IPS DF 6.9 (cell line): ENCODE results near the gene KLHL29.

Source experiments
- DNase-seq: peaks from one replicate; pipeline ENCODE4 v3.0.0-alpha.2; 2013; ENCODE audit warnings: low read depth, low spot score
- H3K27ac ChIP-seq: one replicate; pipeline ENCODE4 v1.5.1; 2013; ENCODE audit warnings: low read length, control low read depth
- H3K27me3 ChIP-seq: 2 replicates; pipeline ENCODE4 v1.6.1; 2013; ENCODE audit warnings: mild to moderate bottlenecking, low read length; ENCODE audit not compliant: control insufficient read depth, insufficient read depth
- H3K36me3 ChIP-seq: 2 replicates; pipeline ENCODE4 v1.6.1; 2013; ENCODE audit warnings: low read length; ENCODE audit not compliant: control insufficient read depth, insufficient read depth
- H3K4me1 ChIP-seq: 2 replicates; pipeline ENCODE4 v1.6.1; 2013; ENCODE audit warnings: low read length; ENCODE audit not compliant: control insufficient read depth, insufficient read depth
- H3K4me3 ChIP-seq: 2 replicates; pipeline ENCODE4 v1.5.1; 2013; ENCODE audit warnings: mild to moderate bottlenecking, low read length
- H3K9me3 ChIP-seq: 2 replicates; pipeline ENCODE4 v1.6.1; 2013; ENCODE audit warnings: low read length, inconsistent platforms; ENCODE audit not compliant: control insufficient read depth, insufficient read depth
- WGBS: extraction: QIAGEN DNeasy Blood & Tissue Kit; methylation state at CpG from one replicate; pipeline ENCODE4 v1.1.7; 2013; ENCODE audit warnings: mixed read lengths, missing lambda C conversion rate; ENCODE audit not compliant: insufficient read length, insufficient coverage; 5-methylcytosine and 5-hydroxymethylcytosine counted together

Gene KLHL29

DNA sequence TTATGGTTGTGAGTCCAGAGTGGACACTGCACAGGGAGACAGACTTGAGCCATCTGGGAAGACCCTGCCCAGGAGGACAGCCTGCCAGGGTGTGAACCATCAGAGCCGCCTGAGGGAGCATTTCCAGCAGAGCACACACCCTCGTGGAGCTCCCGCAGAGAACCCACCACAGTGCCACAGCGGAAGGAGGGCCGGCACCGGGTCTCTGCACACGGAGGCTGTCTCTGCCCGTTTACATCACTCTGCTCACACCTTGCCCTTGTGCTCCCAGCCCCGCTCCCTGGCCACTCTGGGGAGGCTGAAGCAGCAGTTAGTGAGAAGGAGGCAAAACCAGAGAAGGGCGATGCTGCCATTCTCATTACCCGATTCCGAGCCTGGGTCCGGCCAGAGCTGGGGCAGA lies 161.9 kb downstream of the KLHL29 start:
- Histone ChIP-seq H3K4me3 (no peak overlapping the region), H3K4me1 (peaks cover 3% of the 10 kb centered on the region; the same call in 1 of the 2 replicates), H3K27me3 (no peaks in the 10 kb centered on the region), H3K9me3 (no peaks in the 10 kb centered on the region), H3K27ac (no peak overlapping the region), H3K36me3 (no peaks in the 10 kb centered on the region)
- no peak for DNase-seq
- WGBS, result no CpG with 5 or more reads among the region's 13 CpGs

DNA sequence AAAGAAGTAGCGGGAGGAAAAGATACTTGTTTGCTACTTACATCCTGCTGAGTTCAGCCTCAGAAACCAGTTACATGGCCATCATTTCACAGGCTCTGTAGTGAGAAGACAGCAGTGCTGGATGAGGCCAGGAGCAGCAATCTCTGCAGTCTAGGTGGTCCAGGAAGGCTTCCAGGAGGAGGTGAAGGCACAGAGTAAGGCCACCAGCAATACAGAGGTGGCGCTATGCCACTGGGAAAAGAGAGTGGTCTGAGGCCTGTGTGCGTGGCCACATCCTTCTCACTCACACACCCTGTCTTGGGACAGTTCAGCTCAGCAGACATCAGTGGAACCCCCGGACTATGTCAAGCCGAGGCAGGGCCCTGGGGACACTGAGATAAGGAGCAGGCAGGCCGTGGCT lies 162.7 kb downstream of the KLHL29 start:
- Histone ChIP-seq H3K27ac (no peak overlapping the region), H3K36me3 (no peaks in the 10 kb centered on the region), H3K4me1 (peaks cover 3% of the 10 kb centered on the region; the same call in 1 of the 2 replicates), H3K4me3 (no peak overlapping the region), H3K9me3 (no peaks in the 10 kb centered on the region), H3K27me3 (no peaks in the 10 kb centered on the region)
- DNase-seq, result no peak
- WGBS, result no CpG with 5 or more reads among the region's 6 CpGs

DNA sequence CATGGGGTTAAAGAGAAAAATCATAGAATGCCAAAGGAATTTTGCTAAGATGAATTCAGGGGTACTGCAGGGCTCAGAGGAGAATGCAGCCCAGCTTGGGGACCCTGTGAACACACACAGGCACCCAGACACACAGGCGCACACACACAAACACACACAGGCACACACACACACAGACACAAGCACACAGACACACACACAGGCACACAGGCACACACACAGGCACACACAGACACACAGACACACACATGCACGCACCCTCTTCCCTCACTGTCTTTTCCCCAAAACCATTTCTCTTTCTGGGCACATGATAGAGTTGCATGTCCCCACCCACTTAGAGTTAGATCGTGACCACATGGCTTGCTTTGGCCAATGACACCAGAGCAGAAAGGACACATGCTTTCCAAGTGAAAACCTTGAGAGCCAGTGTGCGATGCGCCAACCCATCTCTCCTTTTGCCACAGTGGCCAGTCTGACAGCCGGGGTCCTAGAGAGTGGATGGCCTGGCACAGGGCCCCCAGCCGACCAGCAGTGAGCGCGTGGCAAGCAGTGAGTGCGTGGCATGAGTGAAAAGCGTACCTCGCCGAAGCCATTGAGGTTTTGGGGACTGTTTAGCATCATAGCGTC lies 163.3 kb downstream of the KLHL29 start:
- no peaks in the 10 kb centered on the region for H3K9me3 ChIP-seq
- no peaks in the 10 kb centered on the region for H3K27me3 ChIP-seq
- WGBS, result no CpG with 5 or more reads among the region's 14 CpGs
- DNase-seq, result no peak
- no peaks in the 10 kb centered on the region for H3K36me3 ChIP-seq
- H3K27ac ChIP-seq, result no peak overlapping the region
- H3K4me1 ChIP-seq, result peaks cover 3% of the 10 kb centered on the region; the same call in 1 of the 2 replicates
- H3K4me3 ChIP-seq, result no peak overlapping the region

DNA sequence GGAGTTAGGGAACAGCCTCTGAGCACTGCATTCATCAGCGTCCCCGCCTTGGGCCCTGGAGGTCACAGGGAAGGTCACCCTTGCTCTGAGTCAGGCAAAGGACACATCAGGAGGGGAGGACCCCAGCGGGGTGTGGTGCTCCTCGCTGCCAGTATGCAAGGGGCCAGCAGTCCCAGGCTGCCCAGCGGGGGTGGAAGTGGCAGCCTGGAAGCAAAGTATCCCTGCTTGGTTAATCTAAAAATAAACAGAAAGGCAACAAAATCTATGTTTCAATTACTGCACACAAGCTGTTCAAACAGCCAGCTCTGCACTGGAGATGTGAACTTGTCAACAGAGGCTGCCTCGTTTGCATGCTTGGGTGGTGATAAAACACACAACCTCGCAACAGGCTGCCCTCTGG lies 164.1 kb downstream of the KLHL29 start:
- Histone ChIP-seq H3K36me3 (no peaks in the 10 kb centered on the region), H3K9me3 (no peaks in the 10 kb centered on the region), H3K4me3 (no peak overlapping the region), H3K4me1 (peaks cover 3% of the 10 kb centered on the region; the same call in 1 of the 2 replicates), H3K27me3 (no peaks in the 10 kb centered on the region), H3K27ac (no peak overlapping the region)
- WGBS, result no CpG with 5 or more reads among the region's 7 CpGs
- no peak for DNase-seq

DNA sequence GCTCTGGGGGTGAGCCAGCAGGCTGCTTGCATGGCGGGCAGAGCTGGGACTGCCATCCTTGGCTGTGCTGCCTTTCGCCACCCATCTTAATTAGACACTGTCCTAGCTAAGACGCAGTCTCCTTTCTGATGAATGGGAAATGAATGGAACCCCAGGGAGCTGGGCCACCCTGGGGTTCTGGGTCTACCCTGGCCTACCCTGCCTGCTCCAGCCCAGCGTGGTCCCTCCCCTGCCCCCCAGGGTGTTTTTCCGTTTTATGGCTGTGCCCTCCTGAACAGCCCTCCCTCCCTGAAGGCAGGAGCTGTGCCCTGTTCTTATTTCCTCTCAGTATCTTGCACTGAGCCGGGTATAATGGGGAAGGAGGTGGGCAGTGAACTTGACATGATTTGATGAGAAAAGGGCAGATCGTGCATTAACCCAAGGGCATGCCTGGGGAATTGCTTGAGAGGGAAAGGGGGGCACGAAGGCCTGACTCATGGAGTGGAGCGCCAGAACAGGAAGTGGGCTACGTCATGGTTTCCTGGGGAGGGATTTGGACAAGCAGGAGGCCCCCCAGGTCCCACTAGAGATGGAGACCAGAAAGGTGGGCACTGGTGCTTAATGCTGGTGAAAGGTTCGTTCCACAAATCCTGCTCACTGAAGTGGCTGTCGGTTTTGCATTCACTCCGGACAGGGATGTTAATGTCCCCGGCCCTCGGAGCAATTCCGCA lies 165.0 kb downstream of the KLHL29 start:
- H3K4me3 ChIP-seq, result no peak overlapping the region
- H3K27ac ChIP-seq, result no peak overlapping the region
- no peaks in the 10 kb centered on the region for H3K27me3 ChIP-seq
- no peaks in the 10 kb centered on the region for H3K36me3 ChIP-seq
- H3K9me3 ChIP-seq, result no peaks in the 10 kb centered on the region
- WGBS, result no CpG with 5 or more reads among the region's 16 CpGs
- no peak for DNase-seq
- peaks cover 3% of the 10 kb centered on the region; the same call in 1 of the 2 replicates for H3K4me1 ChIP-seq

DNA sequence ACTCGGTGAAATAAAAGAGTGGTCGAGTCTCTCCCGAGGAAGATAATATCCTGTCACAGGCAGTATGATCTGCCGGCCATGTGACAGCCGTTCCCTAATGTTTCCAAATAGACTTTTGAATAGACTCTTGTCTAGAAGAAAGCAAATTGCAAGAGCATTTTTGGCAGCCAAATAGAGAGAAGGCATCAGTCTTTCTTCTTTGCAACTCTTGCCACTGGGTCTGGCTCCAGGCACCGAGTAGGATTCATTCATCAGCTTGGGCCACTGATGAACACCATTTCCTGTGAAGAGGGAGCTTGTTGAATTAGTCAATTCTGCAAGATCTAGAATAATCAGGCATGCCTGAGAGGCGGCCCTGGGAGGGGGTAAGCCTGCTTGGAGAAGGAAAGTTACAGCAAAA lies 165.6 kb downstream of the KLHL29 start:
- Histone ChIP-seq H3K27ac (no peak overlapping the region), H3K4me1 (peaks cover 3% of the 10 kb centered on the region; the same call in 1 of the 2 replicates), H3K36me3 (no peaks in the 10 kb centered on the region), H3K9me3 (no peaks in the 10 kb centered on the region), H3K4me3 (no peak overlapping the region), H3K27me3 (no peaks in the 10 kb centered on the region)
- no CpG with 5 or more reads among the region's 7 CpGs for WGBS
- no peak for DNase-seq

DNA sequence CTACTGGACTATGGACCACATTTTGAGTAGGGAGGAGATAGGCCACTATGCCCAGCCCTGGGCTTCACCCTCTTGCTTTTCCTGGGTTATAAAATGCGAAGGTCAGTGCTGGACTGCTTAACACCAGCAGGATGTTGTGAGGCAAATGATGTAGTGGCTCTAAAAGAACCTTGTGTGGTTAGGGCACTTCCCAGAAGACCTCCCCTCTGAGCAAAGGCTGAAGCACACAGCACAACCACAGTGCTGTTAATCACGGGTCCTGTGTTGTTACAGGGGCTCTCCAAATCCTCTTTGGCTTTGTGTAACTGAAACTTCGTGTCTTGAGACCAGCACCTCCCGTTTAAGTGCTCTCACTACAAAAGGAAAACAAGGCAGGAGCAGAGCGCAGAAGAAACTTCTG lies 166.9 kb downstream of the KLHL29 start:
- H3K27ac ChIP-seq, result no peak overlapping the region

DNA sequence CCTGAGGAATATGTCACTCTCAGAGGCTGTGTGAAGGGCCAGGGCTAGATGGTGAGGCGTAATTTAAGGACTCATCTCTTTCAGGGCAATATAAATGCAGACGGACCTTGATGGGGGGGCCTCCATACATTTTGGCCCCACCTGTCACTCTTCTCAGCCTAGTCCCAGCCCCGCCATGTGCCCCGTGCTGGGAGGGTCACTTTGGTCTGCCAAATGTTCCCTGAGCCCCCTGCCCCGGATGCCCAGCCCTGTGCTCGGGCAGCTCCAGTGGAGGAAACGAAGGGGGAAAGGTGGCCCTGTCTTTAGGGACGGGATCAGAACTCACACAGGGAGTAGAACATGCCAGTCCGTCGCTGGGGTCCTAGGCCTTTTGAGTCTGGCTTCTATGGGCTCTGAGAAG lies 168.6 kb downstream of the KLHL29 start:
- no CpG with 5 or more reads among the region's 10 CpGs for WGBS
- H3K4me3 ChIP-seq, result no peak overlapping the region
- no peak for DNase-seq
- no peak overlapping the region for H3K27ac ChIP-seq
- H3K4me1 ChIP-seq, result peaks cover 3% of the 10 kb centered on the region; the same call in 1 of the 2 replicates
- no peaks in the 10 kb centered on the region for H3K36me3 ChIP-seq
- no peaks in the 10 kb centered on the region for H3K27me3 ChIP-seq
- H3K9me3 ChIP-seq, result no peaks in the 10 kb centered on the region

More for the DNA sequence above, 166.9 kb downstream of the KLHL29 start:
- no CpG with 5 or more reads among the region's 5 CpGs for WGBS
- Histone ChIP-seq H3K4me3 (no peak overlapping the region), H3K9me3 (no peaks in the 10 kb centered on the region), H3K36me3 (no peaks in the 10 kb centered on the region), H3K4me1 (peaks cover 3% of the 10 kb centered on the region; the same call in 1 of the 2 replicates), H3K27me3 (no peaks in the 10 kb centered on the region)
- no peak for DNase-seq

DNA sequence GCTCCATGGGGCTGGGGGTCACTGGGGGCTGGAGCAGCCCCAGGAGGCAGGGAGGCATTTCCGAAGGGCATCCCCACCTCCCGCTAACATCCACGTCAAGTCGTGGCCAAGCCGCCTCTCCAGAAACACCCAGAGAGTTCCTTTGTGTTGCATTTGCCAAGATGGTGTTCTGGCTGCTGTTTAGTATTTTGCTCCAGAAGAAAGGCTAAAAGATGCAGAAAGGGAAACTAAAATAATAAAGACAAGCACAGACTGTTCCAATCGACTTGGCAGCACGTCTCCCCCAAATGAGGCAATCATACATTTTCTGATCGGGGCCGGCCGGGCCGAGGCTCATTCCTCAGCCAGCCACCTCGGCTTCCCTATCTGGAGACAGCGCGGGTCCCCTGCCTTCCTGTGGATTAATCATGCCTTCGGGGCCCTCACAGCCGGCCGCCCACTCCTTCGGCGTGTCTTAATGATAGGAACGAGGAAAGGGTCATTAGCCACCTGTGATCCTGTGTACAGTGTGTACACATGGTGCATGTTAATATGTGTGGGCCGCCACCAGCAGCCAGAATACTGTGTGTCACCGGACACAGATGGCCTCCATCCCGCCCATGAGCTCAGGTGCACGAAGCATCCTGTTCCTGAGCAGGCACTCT lies 169.2 kb downstream of the KLHL29 start:
- Histone ChIP-seq H3K4me1 (peaks cover 1% of the 10 kb centered on the region; the same call in 1 of the 2 replicates), H3K27me3 (no peaks in the 10 kb centered on the region)

DNA sequence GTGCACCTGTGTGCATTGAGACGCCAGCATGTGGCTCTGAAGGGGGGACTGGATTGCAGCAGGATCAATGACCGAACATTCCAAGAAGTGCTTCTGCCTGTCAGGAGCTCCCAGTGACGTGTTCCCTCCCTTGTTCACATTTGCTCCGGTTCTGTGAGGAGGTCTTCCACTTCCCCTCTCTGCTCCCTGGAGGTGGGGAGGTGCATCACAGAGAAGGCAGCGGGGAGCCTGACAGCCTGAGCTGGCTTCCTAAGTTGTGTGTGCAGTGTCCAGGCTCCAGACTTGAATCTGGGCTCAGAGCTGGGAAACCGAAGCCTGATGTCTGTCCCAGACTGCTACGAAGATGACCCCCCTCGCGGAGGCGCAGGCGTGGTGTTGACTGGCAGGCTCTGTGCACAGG lies 171.0 kb downstream of the KLHL29 start:
- no peaks in the 10 kb centered on the region for H3K9me3 ChIP-seq
- no peak overlapping the region for H3K4me3 ChIP-seq
- no peaks in the 10 kb centered on the region; the same call in 1 of the 2 replicates for H3K4me1 ChIP-seq
- no CpG with 5 or more reads among the region's 11 CpGs for WGBS
- H3K36me3 ChIP-seq, result no peaks in the 10 kb centered on the region
- no peaks in the 10 kb centered on the region for H3K27me3 ChIP-seq
- DNase-seq, result no peak
- H3K27ac ChIP-seq, result no peak overlapping the region

More for the DNA sequence above, 169.2 kb downstream of the KLHL29 start:
- H3K27ac ChIP-seq, result no peak overlapping the region
- no peak overlapping the region for H3K4me3 ChIP-seq
- no peaks in the 10 kb centered on the region for H3K36me3 ChIP-seq
- DNase-seq, result no peak
- no peaks in the 10 kb centered on the region for H3K9me3 ChIP-seq
- no CpG with 5 or more reads among the region's 24 CpGs for WGBS
